Activated CD8-positive, alpha-beta memory T cell treated with anti-CD3 and anti-CD28 coated beads for 24 hours (primary cell): Measurements from ENCODE around the gene LIFR.

Experiments
- DNase-seq: peaks from one replicate; pipeline ENCODE4 v3.0.0-alpha.2; 2020

Gene LIFR

DNA sequence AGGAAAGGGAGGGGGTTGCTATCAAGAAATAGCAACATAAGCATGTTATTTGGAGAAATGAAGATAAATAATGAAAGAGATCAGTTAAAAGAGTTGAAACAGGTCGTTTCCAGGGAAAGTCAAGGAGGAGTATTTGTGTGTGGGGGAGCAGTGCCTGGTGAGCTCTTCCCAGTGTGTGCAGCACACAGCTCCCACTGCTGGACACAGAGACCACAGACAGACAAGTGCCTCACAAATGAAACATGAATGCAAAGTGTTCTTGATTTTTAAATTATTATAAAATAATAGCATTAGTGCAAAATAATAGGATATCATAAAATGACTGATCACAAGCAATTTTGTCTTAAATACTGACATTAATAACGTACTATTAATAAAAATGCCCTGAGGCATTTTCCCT lies 40.8 kb downstream of the LIFR start:
- DNase-seq, result no peak

DNA sequence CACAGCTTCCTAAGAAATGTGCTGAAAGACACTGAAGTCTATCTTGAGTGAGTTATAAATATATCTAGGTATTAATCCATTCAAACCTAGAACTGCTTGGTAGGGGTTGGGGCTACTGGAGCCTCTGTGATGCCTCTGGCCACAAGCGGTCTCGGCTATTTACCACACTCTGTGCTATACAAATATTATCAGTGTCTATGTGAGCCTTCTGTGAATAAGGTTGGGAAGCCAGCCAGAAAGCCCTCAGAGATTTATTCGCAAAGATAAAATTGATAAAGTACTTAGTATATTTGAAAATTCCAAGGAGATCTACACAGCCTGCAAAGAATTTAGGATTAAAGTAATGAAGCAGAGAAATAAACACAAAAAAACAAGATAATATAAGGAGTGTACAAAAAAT lies 41.4 kb downstream of the LIFR start:
- DNase-seq, result no peak

- no peak for DNase-seq
Measured at GRCh38 chr5:38509185-38509584, 47.3 kb downstream of the LIFR start.

GRCh38 chr5:38506302-38506701 lies 50.1 kb downstream of the LIFR start:
- no peak for DNase-seq

DNA sequence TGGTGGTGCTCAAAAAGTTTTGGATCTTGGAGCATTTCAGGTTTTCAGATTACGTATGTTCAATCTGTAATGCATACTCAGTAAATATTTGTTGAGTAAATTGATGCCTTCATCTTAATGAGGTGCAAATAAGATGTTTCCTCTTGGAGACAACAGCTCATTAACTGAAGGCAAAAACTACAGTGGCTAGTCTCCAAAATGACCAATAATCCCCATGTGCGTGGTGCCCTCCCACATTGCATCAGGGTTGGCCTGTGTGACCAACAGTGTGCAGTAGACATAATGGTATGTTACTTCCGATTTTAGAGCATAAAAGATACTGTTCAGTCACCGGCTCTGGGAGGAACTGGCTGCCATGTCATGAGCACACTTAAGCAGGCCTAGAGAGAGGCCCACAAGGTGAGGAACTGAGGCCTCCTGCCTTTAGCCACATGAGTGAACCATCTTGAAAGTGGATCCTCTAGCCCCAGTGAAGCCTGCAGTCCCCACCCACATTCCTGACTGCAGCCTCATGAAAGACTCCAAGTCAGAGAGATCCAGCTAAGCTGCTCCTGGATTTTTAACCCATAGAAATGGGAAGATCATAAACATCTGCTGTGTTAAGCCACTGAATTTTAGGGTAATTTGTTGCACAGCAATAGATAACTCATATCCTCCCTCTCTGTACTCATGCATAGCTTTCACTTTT lies 55.7 kb downstream of the LIFR start:
- no peak for DNase-seq

DNA sequence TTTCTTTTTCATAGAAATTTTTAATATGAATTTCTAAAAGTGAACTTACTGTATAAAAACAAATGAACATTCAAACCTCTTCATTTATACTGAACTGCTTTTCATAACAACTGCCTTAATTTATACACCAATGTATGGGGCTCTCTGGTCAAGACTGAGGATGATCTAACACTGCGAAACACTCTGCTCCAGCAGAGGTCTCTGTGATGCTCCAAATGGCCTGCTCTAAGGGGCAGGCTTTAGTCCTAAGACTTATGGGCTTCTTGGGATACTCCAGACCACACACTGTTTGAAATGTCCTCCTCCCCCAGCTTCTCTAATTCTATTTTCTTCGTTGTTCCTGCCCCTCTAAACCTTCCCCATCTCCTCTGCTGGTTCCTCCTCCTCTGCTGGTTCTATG lies 58.5 kb downstream of the LIFR start:
- no peak for DNase-seq

DNA sequence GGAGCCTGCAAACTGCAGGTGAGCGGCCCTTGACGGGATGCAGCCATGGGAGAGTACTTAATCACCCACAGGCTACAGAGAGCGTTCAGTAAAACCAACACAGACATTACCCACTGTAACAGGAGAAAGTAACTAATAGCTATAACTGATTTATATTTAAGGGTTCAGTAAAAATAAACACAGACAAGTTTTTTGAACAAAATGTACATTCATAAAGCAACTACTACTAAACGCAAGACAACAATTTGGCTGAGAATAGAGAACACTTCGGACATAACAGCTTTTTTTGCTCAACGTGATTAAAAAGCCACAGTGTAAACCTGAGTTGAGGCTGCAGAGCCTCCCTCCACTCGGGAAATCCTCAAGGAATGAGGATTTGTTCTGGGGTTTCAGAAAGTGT lies 61.7 kb downstream of the LIFR start:
- DNase-seq, result no peak

- no peak for DNase-seq
Measured at GRCh38 chr5:38494175-38494574, 62.3 kb downstream of the LIFR start.

DNA sequence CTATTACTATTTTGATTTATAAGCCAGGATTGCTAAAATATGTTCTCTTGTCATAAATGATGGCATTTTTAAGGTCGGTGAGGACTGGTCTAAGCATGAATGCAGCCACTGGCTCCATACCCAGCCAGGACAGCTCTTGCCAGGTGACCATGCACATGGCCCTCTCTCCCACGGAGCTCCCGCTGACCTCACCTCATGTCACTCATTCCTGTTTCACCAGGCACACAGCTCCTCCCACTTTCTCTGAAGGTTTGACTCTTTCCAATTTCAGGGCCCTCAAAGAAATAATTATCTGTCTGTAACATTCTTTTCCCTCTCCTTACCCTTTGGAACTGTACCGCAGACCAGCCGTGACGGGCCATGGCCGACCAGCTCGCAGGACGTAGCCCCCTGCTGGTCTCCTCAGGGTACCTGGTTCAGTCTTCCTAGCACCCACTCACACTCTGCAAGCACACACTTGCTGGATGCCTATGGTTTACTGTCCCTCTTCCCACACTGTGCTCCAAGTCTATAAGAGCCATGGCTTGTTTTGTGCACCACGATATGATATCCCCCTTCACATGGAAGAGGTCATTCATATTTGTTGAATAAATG lies 72.5 kb downstream of the LIFR start:
- DNase-seq, result no peak

DNA sequence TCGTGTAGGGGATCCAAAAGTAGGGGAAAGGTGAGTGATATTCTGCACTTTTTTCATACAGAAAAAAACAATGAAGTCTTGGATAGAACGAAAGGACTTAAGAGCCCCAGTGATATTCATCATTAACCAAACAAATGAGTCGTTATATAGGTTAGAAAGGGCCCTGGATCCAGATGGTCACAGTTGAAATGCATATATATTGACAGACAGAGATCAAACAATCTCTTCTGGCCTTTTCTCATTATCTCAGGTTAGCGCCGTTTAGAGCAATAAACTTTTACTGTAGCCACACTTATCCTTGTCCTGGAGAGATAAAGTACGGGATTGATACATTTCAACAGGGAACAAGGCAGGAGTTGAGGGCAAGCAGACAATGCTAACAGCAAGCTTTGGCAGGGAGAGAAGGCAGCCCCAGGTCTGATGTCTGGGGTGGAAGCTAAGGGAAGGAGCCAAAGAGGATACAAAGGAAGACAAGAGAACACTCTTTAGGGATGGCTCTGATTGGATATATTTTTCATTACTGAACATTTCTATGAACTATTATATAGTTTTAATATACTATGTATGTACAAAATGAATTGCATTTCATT lies 77.0 kb downstream of the LIFR start:
- DNase-seq, result no peak

DNA sequence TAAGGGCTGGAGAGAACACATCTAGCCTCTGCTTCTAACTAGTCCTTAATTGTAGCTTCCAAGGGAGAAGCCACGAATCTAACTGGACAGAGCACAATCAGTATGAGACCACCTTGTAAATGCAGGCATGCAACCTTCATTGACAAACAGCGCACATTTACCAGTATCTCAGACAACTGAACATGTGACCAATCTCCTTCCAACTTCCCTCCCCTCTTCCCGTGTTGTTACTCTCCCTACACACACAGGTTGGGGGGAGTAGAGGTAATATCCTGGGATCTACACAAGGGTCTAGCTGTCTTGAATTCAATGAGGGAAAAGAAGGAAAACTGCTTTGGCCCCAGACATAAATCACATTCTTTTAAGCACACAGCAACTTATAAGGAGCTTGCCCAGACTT lies 77.6 kb downstream of the LIFR start:
- DNase-seq, result no peak

DNA sequence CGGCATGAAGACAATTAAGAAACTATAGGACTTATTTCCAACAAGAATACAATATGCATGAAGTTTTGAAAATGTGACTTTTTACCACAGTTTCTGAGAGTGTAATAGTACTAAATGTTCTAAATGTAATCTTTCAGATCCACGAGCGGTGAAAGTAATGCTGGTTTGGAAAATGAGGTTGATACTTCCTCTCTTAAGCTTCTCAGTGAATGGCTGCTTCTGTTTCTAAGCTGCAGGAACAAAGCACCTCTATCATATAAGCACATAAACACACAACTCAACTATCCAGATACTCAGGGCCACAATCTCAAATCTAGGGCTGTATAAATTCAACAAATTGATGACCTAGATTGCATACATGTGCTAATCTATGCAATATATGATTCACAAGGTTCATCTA lies 78.3 kb downstream of the LIFR start:
- DNase-seq, result no peak

DNA sequence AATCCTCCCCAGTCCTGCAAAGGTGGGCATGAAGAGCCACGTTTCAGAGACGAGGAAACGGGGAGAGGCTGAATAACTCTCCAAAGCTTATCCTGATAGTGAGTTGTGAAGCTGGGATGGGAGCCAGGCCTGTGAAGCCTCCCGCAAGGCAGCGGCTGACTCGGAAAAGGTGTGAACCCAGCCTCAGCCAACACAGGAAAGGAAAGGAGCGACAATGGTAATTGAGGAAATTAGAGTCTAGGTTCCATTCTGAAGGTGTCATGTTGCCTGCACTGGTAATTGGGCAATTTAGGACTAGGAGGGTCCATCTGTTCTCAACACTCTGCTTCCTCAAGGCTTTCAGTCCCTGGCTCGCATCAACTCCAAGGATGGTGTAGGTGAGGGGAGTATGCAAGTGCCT lies 83.4 kb downstream of the LIFR start:
- no peak for DNase-seq

DNA sequence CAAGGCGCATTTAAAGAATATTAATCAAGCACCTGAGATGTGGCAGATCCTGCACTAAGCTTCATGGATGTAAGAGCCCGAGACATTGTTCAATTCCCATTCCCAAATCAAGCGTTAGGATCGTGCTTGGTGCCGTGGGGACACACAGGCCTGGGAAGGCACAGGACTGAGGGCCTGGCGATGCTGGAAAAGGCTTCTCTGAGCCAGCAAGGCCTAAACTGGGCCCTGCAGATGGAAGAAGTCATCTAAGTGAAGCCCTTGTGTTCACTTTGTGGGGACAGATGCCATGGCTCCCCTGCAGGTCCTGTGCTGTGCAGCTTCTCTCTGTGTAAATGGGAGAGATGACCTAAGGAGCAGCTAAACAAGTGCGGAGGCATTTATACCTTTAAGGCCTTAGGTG lies 83.9 kb downstream of the LIFR start:
- DNase-seq, result no peak

DNA sequence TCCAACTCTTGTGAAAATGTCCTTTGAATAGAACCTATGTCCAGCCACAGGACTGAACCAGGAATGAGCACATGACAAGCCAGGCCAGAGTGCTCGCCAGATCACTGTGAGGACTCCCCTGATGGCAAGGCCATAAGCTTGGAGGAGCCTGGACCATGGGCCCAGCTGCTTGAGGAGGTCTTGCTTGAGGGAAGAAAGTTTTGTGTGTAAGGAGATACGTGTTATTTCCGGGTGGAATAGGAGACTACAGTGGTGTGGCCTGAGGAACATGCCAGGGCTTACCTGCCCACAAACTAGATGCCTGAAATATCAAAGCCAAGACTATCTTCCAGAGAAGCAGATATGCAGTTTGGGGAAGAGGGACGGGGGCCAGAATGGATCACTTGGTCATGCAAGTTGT lies 84.7 kb downstream of the LIFR start:
- DNase-seq, result no peak

DNA sequence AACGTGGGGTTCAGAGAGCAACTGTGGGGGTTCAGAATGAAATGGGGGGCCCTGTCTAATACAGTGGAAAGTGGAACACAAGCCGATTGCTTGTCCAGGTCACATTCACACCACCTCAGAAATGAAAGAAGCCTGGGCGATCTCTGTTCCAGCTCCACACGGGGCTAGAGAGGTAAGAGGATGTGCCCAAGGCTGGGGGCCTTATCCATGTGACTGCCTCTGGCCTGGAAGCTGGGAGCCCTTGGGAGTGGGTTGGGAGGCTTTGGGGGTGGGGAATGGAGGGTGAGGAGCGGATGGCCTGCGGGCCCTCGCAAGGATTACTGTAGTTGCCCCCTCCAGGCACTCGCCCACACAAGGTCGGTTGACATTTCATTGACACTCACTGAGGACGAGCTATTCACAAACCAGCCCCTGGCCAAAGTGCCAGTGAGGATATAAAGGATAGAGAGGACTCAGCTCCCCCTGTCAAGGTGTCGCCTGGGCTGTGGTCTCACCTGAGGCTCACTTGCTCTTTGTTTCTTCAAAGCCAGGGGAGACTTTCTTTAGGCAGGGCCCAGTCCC lies 86.7 kb downstream of the LIFR start:
- no peak for DNase-seq

GRCh38 chr5:38468978-38469706 lies 87.3 kb downstream of the LIFR start:
- no peak for DNase-seq

DNA sequence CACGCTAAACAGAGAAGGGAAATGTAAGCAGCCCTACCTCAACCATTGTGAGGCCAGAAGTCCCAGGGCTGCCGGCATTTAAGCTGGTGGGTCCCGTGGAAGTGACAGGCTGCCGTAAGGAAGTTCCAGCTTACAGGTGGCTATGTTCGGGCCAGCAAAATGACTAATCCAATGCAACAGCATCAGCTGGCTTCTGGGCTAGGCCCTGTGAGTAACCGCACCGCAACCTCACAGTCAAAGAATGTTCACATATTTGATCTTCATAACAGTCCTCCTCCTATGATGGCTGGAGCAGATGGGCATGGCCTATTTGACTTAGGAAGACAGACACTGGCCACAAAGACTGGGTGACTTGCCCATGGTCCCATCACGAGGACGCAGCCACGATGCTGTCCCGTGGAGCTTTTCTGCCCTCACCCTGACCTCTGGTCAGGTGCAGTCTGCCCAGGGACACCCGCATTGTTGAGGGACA lies 88.2 kb downstream of the LIFR start:
- no peak for DNase-seq

DNA sequence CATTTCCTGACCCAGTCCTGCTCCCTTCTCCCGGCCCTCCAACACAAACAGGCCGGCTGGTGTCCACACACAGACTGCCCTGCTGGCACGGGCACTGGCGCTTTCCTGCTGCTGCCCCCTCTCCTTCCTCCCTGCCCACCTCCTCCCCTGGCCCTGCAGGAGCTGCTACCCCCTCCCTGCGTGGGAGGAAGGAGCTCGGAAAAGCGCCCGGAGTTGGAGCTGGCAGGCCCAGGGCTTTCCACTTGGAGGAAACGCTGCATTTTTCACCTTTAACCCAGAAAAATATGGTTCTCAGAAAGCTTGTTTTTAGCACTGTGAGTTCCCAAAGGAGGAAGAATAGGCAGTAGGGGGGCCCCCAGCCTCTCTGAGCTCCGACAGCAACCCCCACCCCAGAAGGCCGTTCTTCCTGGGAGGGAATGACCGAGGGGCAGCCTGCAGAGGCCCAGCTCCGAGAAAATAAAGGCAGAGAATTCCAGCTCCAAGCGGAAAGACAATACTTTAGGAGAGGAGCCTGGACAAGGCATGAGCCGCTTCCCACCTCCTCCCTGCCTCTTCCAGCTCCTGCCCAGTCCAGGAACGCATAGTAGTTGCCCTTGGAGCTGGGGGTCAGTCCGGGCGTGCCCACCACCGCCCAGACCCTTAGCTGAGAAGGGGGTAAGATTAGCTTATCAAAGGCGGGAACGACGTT lies 88.9 kb downstream of the LIFR start:
- DNase-seq, result no peak

- no peak for DNase-seq
Measured at GRCh38 chr5:38466424-38467189, 89.8 kb downstream of the LIFR start.

GRCh38 chr5:38465702-38466423 lies 90.6 kb downstream of the LIFR start:
- DNase-seq, result no peak

GRCh38 chr5:38465061-38465460 lies 91.4 kb downstream of the LIFR start:
- no peak for DNase-seq
